NCI-H526 (cell line): Measurements from ENCODE around the gene MOB3C.
A peak's percentile ranks its signal among the peaks of the same experiment; 100 is the strongest.

Source experiments
- DNase-seq, 2 experiments: peaks; one replicate each; lab custom pipeline; 2025; lab: John Stamatoyannopoulos, UW

Gene MOB3C

DNA sequence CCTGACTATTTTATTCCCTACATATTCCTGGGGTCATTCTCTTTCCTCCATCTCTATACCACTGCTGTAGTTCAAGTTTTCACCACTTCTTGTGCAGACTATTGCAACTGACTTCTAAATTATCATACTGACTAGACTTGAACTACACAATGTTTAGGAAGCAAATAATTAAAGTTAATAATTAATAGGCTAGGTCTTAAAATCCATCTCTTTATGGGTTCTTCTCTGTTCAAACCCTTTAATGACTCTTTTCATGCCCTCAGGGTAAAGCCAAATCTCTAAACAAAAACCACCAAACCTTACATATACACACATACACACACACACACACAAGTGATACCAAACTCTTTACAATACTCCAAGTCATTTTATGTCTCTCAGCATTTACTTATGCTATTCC, 22.3 kb upstream of the MOB3C start:
- peak in 1 of 2 experiments; percentile 28 for DNase-seq

DNA sequence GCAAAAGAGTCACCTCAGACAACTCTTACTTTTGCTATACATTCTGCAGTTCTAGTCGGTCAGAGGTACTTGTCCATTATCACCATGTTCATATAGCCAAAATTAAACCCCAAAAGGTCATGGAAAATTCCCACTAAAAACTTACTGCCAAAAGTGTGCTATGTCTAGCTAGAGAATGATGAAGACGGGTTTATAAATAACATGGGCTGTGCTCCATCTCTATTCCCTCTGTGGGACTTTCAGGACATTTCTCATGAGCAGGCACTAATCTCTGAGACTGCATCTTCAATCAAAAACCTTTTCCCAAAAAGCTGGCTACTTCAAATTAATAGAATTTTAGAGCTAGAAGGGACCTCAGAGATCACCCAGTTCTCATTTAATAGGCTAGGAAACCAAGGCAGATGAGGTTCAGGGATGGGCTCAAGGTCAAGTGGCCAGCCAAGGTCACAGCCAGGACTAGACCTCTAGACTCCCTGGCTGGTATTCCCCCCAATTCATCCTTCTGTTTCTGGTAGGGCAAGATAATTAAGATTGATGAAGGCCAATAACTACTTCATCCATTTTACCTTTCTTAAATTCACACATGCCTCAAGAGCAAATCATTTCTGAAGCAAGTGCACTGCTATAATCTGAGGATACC, 21.0 kb upstream of the MOB3C start:
- DNase-seq = no peak

DNA sequence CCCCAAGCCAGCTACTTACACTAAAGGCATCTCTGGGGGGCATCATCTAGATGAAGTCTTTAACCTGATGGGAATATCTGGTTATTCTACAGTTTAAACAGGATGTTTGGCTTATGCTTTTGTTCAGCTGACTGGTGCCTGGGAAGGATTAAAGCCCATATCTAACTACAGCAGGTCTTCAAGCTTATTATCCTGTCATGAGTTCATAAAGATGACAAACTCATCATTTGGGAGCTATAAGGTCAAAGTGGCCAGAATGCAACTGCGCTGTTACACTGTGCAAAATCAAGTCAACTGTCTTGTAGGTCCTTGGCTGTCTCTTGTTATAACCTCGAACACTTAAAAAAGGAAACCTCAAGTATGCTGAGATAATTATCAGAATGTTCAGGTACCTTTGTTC, 18.6 kb upstream of the MOB3C start:
- DNase-seq = no peak

- DNase-seq = no peak
These were observed 14.1 kb upstream of the MOB3C start for GRCh38 chr1:46630719-46631118.

- DNase-seq = no peak
These were observed 7.4 kb upstream of the MOB3C start for GRCh38 chr1:46623743-46624644.

GRCh38 chr1:46622344-46622743, 5.7 kb upstream of the MOB3C start:
- peak in 1 of 2 experiments; percentile 21 for DNase-seq

GRCh38 chr1:46621930-46622329, 5.3 kb upstream of the MOB3C start:
- DNase-seq = no peak

GRCh38 chr1:46619656-46620258, 3.1 kb upstream of the MOB3C start:
- DNase-seq = no peak

- no peak for DNase-seq
These were observed 2.3 kb upstream of the MOB3C start for GRCh38 chr1:46618754-46619415.

DNA sequence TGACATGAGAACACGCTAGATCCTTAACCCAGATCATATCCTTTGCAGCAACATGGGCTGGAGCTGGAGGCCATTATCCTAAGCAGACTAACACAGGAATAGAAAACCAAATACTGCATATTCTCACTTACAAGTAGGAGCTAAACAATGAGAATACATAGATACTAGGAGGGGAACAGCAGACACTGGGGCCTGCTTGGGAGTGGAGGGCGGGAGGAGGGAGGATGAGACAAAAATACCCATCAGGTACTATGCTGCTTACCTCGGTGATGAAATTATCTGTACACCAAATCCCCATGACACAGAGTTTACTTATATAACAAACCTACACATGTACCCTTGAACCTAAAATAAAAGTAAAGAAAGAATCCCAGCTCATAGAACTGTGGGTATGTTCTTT, 1.2 kb upstream of the MOB3C start:
- no peak for DNase-seq

DNA sequence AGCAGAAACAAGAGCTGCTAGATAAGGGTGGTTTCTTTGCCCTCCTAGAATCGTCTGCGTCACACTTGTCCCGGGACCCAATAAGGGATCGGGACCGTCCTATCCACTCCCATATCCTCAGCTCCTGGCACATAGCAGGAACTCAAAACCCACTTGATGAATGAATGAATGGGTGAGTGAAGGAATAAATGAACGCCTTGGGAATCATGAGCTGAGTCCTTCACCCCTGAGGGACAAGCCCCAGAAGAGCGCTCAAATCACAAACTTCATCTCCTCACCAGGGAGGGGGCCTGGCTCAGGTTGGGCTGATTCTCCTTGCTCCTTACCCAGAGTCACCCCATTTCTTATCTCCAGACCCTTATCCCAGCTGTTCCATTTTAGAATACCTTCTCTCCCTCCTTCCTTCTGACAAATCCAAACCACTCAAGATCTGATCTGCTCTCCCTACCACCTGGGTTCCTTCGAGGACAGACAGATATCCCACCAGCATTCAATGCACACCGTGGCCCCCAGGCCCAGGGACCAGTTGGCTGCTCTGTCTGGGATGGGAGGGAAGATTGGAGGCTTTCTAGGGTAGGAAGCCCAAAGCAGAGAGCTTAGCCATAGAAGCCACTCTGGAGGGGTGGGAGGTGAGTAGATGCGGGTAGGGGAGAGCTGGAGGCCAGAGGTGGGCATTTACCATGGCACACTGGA, 643 bp upstream of the MOB3C start:
- DNase-seq = no peak

DNA sequence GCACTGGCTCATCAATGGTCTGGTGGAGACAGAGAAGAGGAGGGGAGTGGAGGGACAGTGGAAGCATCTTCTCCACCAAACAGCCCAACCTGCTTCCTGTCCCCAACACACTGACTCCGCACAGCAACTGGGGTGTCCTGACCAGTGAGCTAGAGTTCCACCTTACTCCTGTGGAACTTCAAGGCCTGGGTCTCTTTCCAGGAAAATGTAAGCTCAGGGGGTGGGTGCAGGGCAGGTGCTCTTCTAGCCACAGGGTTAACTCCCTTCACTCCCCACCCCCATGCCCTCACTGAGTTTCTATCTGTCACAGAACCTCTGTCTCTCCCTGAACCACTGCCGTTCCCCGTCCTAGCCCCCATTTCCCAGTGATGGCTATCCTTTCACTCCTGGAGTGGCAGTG, 876 bp downstream of the MOB3C start:
- DNase-seq = no peak

DNA sequence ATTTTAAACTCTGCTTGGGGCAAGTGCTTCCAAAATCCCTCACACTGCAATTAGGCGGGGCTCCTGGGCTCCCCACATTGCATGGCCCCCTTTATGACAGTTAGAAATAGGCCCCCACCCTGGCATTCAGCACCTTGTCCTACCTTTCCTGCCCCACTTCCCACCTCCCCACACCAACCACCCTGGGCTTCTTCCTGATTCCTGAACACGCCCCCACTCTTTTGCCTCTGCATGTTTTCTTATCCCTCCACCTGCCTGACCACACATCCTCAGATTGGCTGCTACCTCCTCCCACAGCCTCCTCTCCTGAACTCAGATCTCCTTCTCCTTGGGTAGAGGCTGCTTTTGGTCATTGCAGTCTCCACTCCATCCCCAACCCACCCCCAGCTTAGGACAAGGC, 1.5 kb downstream of the MOB3C start:
- DNase-seq = no peak

- DNase-seq = no peak
These were observed 2.0 kb downstream of the MOB3C start for GRCh38 chr1:46614604-46614984.

DNA sequence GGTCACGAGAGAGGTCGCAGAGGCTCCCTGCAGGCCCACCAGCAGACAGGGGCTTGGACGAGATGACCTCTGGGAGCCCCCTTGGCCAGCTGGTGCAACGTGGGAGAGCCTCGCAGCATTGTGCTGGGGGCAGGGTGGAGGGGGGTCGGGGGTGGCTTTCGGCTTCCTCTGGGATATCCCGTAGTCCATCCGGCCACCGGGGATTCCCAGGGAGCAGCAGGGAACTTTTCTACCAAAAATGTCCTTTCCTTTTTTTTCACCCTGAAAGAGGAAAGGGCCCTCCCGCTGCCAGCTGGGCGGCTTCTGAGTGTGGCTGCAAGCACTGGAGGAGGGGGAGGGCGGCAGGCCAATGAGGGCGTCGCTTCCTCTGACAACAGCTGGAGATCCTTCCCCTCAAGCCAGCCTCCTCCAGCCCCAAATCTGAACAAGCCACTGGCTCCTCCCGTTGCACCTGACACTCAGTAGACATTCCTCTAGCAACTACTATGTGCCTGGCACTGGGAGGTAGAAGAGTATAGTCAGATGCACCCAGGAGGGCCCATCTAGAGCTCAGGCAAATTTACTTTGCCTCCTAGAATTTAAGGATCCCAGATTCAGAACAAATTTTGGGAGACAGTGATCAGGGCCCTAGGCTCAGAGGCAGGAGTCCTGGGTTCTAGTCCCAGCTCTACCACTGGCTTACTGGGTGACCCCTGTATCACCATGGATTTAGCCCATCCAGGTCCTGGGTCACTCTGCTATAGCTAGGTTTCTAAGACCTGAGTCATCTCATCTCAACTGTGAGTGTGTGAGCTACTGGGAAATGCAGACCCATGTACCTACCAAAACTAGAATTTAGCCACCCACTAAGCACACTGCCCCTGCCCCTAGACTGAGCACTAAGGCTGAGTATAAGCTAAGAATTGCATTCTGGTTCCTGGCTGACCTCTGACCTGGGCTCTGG, 2.7 kb downstream of the MOB3C start:
- no peak for DNase-seq

- no peak for DNase-seq
These were observed 3.5 kb downstream of the MOB3C start for GRCh38 chr1:46612937-46613660.

DNA sequence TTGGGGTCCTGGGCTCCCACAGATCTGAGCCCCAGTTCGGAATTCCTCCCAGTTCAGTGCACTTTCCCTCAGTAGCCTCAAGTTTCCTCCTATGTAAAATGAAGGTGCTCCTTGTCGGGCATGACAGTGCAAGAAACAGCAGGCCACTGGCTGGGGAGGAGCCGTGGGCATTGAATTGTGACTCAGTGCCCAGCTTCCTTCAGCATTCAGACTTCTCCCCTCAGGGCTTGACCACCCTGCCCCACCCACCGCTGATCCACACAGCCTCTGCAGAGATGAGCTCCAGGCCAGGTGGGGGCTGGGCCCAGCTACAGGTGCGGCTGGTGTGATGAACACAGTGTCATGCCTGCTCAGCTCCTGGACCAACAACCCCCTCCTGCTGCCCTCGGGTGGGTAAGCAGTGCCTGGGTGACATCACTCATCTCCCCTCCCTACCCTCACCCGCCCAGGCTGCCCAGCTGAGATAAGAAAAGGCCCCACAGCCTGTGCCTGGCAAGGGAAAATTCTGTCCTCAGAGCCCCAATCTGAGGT, 4.9 kb downstream of the MOB3C start:
- DNase-seq = no peak

GRCh38 chr1:46607345-46608130, 9.1 kb downstream of the MOB3C start:
- no peak for DNase-seq
